Suppressor macrophage (primary cell): ENCODE results near the gene GAK.
A peak's percentile ranks its signal among the peaks of the same experiment; 100 is the strongest.

Source experiments
- DNase-seq, 4 experiments: peaks; one replicate each; pipeline ENCODE4 v3.0.0-alpha.2; 2020 to 2022

GAK gene

DNA sequence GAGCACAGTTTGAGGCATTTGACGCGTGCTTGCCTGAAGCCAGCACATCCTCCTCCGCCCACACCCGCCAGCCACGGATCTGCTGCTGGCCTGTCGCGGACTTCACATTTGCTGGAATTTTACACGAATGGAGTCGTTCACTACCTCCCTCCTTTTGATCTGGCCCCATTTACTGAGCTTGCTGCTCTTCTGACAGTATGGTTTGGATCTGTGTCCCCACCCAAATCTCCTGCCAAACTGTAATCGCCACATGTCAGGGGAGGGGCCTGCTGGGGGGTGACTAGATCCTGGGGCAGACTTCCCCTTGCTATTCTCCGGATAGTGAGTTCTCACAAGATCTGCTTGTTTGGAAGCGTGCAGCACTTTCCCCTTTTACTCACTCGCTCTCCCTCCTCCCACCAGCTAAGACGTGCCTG, 86.3 kb downstream of the GAK start:
- DNase-seq: no peak

DNA sequence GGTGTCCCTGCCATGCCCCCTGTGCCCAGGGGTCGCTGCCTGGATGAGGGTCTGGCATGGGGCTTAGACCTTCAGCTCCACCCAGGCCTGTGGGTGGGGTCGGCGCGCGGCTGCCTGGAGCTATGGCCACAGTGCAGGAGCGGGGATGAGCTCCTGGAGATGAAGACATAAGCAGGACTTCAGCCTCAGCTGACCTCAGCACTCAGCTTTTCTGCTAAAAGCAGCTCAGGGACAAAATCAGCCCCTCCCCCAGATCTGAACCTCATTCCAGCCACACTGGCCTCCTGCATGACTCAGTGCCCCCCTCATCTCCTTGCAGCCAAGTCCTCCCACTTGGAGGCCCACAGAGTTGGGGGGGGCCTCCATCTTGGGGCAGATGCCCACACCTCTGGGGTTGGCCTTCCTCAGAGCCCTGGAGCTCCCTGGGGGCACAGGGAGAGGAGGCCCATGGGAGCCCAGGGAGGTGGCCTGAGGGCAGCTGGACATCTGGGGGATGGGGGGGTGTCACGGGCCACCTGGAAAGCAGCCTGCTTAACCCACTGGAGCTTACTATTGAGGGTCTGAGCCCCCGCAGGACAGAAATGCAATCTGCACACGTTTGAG, 86.8 kb downstream of the GAK start:
- no peak for DNase-seq

- no peak for DNase-seq
Observed at GRCh38 chr4:844752-845232, 87.3 kb downstream of the GAK start.

DNA sequence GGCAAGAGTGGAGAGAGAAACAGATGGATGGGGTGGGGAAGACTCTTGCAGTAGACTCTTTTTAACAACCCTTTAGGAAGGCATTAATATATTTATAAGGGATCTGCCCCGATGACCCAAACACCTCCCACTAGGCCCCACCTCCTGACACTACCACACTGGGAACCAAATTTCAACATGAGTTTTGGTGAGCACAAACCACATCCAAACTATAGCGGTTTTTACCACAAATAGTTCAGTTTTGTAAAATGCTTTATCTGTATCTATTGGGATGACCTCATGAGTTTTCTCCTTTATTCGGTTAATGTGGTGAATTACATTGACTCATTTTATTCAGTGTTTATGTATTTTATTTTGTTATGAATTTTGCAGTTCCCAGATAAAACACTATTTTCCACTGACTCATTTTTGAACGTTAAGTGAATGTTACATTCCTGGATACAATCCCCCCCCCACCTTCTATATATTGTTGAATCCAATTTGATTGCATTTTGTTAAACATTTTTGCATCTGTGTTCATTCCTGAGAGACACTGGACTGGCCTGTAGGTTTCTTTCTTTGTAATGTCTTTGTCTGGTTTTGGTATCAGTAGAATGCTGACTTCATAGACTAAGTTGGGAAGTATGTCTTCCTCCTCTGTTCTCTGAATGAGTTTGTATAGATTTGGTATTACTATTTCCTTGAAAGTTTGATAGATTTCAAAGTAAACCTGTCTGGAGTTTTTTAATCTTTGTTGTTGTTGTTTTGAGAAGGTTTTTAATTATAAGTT, 92.3 kb downstream of the GAK start:
- DNase-seq: no peak

DNA sequence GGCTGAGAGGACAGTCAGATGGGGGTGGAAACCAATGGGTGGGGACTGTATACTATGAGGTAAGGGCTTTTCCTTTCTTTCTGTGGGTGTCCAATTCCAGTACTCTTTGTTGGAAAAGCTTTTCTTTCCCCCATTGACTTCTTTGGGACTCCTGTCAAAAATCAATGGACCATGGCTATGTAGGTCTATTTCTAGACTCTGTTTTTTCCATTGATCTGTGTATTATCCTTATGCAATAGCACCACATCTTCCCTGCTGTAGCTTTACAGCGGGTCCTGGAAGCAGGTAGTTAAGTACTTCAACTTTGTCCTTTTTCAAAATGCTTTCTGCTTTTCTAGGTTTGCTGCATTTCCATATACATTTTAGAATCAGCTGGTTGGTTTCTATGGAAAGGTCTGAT, 94.3 kb downstream of the GAK start:
- no peak for DNase-seq

GRCh38 chr4:836750-837301, 95.3 kb downstream of the GAK start:
- no peak for DNase-seq

GRCh38 chr4:836003-836511, 96.1 kb downstream of the GAK start:
- DNase-seq: no peak

DNA sequence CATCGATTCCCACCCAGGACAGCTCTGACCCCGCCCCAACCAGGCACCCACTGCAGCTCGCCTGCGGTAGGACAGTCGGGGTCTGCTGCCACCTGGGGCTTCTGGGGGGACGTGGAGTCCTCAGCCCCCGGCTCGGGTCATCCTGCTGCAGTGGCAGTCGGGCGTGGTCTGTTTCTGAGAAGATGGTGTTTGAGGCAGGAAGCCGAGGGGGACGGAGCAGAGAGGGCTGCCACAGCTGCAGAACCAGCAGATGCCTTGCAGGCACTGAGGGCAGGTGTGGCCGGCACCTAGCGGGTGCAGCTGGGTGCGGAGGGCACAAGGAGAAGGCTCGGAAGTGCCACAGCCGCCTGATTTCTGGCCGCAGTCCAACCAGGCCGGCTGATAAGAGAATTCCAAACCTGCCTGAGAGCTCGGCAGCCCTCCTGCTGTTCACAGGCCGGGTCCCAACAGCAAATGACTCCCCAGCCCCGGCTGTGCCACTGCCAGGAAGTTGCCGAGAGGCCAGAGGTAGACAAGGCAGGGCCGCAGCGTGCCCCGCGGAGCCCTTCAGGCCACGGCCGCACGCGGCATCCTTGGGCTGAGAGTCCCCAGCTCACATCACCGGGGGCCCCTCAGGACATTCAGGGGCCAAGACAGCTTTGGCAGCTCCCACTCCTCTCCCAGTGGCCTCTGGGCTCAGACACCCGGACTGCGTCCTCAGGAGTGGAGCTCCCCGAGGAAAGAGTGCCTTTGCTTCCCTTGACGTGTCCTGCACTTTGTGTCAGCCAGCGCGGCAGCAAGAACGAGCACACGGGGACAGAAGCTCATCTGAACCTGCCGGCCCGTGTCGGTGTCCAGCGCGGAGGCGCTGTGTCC, 96.7 kb downstream of the GAK start:
- DNase-seq: no peak

DNA sequence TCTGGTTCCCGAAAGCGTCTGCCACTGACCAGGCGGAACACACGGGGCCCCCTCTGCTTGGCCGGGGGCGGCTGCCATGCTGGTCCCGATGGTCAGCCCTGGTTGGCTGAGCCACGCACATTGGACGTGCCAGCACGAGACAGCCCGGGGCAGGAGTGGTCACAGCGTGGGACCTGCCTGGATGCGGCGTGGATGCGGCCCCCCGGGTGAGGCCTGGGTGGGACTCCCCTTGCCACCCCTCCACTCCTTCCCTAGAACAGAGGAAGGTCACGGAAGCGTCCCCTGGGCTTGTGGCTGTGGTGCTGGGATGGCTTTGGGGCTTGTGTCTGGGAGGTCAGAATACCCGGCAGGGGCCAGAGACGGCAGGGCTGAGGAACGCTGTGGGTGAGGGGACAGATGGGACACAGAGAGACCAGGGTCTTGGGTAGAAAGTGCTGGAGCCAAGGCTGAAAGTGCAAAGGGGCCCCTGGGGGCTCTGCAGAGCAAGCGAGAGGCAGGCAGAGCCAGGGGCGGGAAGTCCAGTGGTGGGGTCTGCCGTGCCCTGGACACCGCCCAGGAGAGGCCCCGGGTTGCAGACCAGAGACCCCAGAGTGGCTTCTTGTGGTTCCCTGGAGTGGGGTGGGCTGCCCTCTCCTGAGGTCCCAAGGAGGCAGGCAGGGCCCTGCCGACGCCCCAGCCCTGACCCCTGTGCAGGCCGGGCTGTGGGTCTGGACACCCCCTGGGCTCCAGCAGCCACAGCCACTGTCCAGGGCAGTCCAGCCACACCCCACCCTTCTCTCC, 97.6 kb downstream of the GAK start:
- no peak for DNase-seq

DNA sequence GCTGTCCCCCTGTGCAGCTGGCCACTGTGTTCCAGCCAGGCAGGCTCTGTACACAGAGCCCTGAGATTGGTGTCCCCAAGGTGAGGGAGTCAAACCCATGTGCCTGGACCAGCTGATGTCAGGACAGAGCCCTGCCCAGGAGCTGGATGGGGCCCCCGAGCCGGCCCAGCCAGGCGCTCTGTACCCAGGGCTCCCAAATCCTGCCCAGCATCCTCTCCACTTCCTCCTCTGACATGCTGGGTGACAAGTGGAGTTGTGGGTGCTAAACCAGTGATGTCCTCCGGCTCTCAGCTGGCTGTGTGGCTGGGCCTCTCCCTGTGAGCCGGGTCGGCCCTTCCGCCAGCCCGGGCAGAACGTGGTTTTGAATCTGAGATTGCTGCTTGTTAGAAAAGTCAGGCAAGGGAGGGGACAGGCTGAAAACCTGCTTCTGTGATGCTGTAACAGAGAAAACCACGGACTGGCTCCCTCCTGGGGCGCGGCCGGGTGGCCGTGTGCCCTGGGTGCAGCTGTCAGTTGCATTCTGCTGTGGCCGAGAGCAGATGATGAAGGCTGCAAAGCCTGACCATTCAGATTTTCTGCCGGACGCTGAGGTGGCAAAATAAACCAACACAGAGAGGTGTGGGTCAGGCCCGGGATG, 98.3 kb downstream of the GAK start:
- DNase-seq: no peak

GRCh38 chr4:833156-833555, 99.0 kb downstream of the GAK start:
- DNase-seq: peak in 1 of 4 experiments; percentile 7

- DNase-seq: no peak
Observed at GRCh38 chr4:832536-832935, 99.6 kb downstream of the GAK start.

- no peak for DNase-seq
Observed at GRCh38 chr4:832108-832507, 100.0 kb downstream of the GAK start.

DNA sequence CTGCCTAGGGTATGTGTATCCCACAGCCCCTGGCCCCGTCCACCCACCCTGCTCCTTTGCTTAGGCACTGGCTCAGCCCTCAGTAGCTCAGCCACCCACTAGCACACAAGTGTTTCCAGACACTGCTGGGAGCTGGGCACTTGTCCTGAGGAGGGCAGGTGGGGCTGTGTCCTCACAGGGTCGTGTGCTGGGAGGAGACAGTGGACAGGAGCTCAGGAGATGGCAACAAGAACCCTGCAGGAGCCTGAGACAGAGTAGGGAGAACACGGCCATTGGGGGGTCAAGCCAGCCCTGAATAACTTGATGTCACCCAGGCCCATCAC, 100.7 kb downstream of the GAK start:
- no peak for DNase-seq

GRCh38 chr4:830601-831482, 101.3 kb downstream of the GAK start:
- no peak for DNase-seq

GRCh38 chr4:829761-830600, 102.1 kb downstream of the GAK start:
- DNase-seq: no peak

DNA sequence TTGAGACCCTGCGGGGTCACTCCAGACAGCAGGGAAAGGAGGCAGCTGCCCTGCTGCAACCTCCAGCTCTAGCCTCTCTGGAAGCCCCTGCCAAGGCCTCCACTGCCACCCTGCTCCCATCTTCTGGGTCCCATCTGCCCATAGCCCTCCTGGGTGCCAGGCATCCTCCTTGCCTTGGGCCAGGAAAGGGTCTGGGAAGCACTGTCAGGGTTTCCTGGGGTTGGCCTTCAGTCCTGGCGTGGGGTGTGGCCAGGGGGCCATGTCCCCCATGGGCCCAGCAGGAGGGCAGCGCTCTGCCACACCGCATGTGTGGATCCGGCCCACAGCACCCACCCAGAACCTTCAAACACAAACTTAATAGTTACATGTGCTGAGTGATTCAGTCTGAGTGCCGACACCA, 102.8 kb downstream of the GAK start:
- no peak for DNase-seq

DNA sequence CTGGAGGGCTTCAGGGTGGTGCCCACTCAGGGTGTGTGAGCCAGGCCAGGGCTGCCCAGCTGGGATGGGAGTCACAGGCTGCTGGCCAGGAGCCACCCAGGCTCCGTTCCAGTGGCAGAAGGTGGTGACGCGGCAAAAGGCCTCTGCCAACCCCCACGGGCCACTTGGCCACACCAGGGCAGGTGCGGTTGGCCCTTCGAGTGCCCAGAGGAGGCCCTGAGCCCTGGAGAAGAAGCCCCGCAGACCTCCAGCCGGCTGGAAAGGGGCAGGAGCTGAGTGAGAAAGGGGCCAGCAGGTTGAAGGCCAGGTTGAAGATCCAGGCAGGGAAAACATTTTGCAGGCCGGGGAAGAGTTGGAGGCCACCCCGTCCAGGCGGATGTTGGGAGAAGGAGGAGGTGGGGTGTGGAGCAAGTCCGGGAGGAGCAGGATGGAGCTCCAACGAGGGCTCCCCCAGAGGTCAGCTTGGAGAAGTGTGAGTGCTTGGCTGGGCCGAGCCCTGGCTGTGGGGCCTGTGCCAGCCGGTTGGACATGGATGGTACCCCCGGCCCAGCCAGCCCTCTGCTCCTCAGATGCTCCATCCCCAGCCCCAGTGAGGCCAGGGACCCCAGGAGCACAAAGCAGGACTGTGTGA, 103.4 kb downstream of the GAK start:
- no peak for DNase-seq
